Amniotic epithelial cell (primary cell): ENCODE data around the gene GUCA2B.

ENCODE experiments used
- DNase-seq: peaks from one replicate; pipeline ENCODE4 v3.0.0-alpha.2; 2010; ENCODE audit warnings: low read depth

Gene GUCA2B

DNA sequence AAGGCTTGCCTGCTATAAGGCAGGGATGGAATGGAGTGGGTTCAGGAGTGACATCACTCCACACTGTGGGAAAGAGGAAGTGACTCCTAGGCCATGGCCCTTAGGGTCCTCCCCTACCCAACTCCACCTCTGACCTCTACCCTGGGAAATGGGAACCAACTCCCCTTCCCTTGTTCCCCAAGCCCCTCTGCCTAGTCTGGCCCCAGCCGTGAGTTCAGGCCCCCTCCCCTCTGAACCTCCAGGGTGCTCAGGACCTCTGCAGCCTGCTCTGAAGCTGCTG is 15.1 kb downstream of the GUCA2B start:
- DNase-seq: no peak

- no peak for DNase-seq
Observed at GRCh38 chr1:42168763-42169162, 15.6 kb downstream of the GUCA2B start.

DNA sequence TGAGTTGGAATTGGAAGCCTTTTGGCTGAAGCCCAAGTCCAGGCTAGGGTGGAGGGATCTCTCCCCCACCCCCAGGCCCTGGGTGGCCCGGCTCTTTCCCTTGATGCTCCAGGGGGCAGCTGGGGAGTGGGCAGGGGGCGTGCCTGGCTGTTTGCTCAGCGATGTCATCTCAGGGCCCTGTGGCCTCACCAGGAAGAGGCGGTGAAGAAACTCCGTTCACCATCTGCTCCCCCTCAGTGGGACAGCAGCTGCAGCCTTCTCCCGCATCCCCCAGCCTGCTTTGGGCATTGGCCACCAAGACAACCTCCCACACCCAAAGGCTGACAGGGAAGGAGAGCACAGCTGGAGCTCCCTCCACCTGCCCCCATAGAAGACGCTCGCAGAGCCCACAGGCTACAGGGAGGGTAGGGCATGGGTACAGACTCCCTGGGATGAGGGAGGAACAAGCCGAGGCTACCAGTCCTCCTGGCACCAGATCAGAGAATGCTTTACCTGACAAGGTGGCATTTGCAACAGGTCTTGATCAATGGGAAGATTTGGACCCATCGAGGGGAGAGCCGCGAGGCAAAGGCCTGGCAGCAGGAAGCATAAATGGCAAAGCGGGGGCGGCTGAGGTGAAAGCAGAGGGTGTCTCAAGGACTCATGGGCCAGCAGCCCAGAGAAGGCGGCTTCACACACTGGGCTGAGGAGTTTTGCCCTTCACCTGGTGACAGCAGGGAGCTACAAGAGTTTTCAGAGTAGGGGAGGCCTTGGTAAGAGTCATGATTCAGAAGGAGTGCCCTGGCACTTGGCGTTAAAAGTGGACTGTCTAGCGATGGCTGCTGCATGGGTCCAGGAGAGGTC is 17.8 kb downstream of the GUCA2B start:
- no peak for DNase-seq

DNA sequence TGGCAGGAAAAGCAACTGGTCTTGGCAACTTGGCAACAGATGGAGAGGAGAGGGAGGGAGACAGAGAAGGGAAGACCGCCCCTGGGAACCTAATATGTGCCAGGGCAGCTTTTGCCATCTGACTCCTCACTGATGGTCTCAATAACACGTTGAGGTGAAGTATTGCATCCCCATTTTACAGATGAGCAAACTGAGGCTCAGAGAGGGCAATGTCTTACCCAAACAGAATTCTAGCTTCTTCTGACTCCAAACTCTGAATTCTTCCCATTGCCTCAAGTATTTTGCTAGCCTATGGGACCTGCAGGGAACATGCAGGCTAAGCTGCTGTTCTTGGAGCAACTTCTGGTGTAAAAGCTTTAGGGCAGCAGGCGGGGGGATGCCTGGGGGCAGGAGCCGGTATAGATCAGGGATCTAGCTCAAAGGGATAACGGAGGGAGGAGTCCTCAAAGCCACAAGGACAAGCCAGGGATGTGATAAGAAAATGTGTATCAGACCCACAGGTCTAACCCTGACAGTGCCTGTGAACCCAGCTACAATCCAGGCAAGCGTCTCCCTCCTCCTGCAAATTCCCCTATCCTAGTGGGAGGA is 18.6 kb downstream of the GUCA2B start:
- DNase-seq: no peak

- no peak for DNase-seq
Observed at GRCh38 chr1:42172381-42173133, 19.3 kb downstream of the GUCA2B start.

DNA sequence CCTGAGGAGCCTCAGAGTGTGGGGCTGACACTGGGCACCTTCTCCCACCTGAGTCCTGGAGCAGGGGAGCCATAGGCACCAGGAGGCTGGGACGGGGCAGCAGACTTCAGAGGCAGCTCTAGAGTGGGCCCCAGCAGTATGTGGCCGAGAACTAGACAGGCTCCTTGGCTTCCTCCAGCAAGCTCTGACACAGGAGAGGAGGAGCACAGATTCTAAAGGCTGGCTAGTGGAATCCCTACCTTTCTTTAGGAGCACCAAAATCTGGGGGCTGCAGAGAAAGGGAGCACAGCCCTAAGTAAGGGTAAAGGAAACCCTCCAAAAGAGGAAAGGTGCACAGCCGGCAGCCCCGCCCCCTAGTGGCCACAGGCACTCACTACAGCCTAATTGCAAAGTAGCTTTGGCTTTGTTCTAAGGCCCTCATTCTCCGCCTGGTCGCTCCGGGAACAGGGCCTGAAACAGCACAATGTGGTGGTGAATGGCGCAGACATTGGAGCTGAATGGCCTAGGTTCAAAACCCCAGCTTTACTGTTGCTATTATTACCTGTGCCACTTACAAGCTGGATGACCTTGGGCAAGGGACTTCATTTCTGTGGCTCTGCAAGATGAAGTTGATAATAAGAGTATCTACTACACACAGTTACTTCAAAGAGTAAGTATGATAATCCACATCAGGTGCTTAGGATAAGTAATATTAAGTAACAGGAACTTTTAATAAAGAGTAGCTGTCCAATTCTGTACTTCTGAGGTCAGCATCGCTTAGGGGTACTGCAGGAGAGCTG is 20.1 kb downstream of the GUCA2B start:
- no peak for DNase-seq

DNA sequence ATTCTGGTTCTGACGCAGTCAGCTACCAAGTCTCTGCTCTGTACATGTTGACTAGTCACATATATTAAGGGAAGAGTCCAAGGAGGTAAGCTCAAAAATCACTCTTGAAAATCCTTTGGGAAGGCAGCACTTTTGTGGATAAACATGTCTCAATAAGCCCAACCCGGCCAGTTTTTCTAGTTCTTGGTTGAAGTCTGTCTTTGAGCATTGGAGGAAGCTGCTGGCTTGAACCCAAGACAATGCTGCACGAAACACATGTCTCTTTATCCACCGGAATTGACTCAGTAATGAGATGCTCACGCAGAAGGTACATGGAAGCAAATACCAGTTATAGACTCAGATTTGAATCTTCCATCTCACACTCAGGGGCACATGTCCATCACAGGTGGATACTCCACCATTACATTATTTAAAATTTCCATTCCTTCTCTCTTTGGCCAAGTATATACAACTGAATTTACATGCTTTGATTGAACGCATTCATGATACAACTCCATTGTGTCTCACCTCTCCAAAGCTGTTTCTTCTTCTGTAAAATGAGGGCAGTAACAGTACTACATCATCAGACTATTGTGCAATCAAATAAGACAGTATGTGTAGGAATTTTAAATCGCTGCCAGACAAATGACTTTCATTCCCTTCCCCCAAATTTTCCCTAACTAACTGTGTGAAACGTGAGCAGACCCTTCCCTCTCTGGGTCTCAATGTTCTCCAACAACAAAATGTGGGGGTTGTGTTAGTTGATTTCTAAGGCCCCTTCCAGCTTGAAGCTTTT is 20.9 kb downstream of the GUCA2B start:
- DNase-seq: peak; percentile 67

DNA sequence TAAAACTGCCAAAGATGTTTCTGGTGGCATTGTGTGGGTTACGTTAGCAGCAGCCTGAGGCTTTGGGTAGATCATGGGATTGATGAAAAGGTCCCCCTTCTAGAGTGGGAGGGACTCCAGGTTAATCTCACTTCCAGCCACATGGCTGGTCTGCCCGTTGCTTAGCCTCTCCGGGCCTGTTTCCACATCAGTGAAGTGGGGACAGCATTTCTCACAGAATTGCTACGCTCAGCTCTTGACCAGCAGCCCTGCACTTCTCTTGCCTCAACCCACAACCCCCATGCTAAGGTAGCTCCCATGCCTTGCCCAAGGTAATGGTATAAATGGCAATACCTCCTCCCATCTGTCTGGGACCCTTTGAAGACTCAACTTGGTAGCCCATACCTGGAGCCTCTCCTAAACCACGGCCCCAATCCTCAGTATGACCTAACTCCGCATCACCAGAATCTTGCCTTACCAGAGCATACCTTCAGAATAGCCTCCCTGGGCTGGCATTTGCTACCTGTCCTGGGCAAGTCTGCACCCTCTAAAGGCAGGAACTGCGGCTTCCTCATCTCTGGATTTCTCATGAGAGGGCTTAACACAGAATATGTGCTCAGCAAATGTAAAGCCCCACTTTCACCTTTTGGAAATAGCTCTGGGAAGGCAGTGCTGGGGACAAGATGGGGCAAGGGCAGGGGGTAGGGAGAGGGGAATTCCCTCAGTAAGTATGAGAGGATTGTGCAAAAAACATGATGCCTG is 22.3 kb downstream of the GUCA2B start:
- no peak for DNase-seq

- DNase-seq: peak; percentile 64
Observed at GRCh38 chr1:42176902-42177519, 23.8 kb downstream of the GUCA2B start.

- DNase-seq: peak; percentile 92
Observed at GRCh38 chr1:42177541-42177981, 24.4 kb downstream of the GUCA2B start.

DNA sequence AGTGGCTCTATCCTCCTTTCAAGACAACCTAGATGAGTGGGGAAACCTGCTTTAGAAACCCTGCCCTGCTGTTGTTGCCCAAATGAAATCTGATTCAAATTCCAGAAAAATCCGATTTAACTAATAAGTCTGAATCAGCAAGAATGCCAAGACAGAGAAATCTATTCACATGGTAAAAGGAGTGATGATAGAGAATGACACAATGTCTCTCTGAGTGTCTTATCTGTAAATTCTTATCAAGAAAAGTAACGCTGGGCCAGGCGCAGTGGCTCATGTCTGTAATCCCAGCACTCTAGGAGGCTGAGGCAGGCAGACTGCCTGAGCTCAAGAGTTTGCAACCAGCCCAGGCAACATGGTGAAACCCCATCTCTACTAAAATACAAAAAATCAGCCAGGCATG is 25.0 kb downstream of the GUCA2B start:
- peak; percentile 85 for DNase-seq

- DNase-seq: peak; percentile 83
Observed at GRCh38 chr1:42179275-42179674, 26.1 kb downstream of the GUCA2B start.

- DNase-seq: no peak
Observed at GRCh38 chr1:42179900-42180329, 26.7 kb downstream of the GUCA2B start.

DNA sequence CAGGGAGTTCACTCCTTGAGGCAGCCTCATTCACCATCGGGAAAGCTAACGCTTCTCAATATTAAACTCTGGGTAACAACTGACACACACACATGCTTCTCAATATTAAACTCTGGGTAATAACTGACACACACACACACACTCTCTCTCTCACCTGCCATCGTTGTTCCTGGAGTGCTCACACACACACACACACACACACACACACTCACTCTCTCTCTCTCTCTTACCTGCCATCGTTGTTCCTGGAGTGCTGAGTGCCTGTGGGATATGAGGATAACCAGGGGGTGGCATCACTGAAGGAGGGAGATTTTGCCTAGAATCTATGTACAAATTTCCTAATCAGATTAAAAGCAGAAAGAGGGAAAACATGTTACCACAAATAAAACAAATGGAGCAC is 28.5 kb downstream of the GUCA2B start:
- no peak for DNase-seq

DNA sequence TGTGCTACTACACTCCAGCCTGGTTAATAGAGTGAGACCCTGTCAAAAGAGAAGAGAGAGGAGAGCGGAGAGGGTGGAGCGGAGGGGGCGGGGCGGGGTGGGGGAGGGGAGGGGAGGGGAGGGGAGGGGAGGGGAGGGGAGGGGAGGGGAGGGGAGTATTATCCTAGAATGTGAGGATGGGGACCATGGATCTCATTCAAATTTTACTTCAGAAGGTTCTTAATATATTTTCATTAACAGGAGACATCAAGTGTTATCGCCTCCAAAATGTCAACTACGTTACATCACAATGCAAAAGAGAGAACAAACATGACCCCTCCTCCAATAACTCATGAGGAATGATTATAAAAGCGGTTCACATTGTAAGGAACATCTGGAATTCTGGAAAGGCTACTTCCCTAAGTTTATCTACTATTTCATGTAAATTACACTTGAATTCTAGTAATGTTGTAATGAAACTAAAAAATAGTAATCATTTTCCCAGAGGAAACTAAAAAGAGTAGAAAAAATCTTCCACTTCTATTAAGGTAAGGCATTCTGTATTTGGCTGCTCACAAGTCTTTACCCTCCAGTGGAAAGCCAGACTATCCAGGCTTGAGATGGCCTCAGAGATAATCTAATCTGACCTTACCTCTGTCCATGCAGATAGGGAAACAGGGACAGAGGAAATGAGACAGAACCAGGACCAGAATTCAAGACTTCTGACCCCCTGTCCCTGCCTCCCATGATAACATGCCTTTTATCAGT is 30.2 kb downstream of the GUCA2B start:
- DNase-seq: no peak

DNA sequence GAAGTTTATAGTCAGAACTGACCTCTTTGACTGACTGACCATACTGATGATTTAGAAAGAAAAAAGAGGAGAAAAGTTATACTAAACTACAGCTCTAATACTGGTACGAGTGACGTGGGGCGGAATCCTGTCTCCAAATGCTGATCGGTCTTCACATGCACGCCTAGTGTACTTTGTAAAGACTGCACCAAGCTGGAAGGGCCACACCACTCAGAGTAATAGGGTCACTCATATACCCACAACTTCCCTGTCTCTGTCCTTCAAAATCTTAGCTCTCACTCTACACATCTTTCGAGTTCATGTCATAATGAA is 30.7 kb downstream of the GUCA2B start:
- DNase-seq: no peak

GRCh38 chr1:42184616-42185015 is 31.4 kb downstream of the GUCA2B start:
- DNase-seq: no peak

GRCh38 chr1:42186152-42186551 is 32.9 kb downstream of the GUCA2B start:
- peak; percentile 64 for DNase-seq

DNA sequence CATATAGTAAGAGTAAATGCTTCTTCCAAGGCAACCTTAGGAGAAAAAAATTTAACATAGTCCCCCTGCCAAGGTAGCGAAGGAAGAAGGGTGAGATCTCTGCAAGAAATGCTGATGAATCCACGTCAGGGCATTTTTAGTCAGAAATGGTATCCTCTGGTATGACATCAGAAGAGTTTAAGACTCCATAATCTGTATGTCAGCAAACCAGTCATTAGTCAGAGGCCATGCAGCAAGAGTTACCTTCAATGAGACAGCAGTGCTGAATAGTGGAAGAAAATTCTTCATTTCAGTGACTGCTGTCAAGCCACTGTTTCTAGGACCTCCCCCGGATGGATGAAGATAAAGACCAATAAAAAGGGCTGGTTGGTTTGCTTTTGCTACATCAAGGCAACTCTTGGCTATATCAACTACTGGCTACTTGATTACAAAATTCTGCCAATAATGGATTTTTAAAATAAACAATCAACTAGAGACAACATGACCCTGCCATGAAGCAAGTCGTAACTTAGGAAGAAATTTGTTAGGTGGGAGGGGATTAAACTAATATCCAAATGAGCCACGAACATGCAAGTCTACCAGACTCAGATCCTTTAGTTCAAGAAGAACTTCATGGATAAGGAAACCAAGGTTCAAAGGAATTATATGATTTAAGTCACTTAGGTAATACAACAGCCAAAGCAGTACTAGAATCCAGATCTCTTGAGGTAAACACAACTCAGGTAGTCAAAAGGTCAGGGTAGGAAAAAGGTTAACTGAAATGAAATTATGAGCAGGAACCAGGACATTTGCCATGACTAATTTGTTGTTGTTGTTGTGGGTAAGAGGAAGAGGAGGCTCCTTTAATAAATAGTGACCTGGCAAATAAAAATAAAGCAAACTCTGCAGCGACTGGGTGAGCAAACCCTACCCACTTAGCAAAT is 37.0 kb downstream of the GUCA2B start:
- peak; percentile 62 for DNase-seq
